Activated CD4-positive, alpha-beta memory T cell treated with anti-CD3 and anti-CD28 coated beads, Interleukin-2, amount 10 ng/mL, durations not matched to agents 7 days and 5 days (primary cell): ENCODE data around the gene LRGUK. TPM values are rescaled to one million over a fixed set of nuclear protein-coding genes. Genes with fewer than 3 reads are reported as not detected.
"Not testable (repeated sequence)": the region's sequence is repeated elsewhere in the genome, so short reads cannot be mapped to it uniquely, and the experiment has no call there.

Experiments used
- CTCF ChIA-PET: fragments of 350-600 bp; sonication (Branson Sonifier 250); formaldehyde crosslinking; loops from one replicate; lab custom pipeline; 2021; ENCODE audit warnings: antibody characterized with exemption, inconsistent platforms; lab: Charles Lee
- POLR2A ChIA-PET: fragments of 350-600 bp; sonication (Branson Sonifier 250); formaldehyde crosslinking; loops from one replicate; lab custom pipeline; 2021; ENCODE audit warnings: antibody characterized with exemption; lab: Charles Lee
- DNase-seq: peaks from one replicate; pipeline ENCODE4 v3.0.0-alpha.2; 2020
- H3K27ac Mint-ChIP-seq: one replicate; pipeline ENCODE4 v1.8.0; 2021; ENCODE audit warnings: mild to moderate bottlenecking, mixed read lengths
- H3K27me3 Mint-ChIP-seq: one replicate; pipeline ENCODE4 v1.8.0; 2021; ENCODE audit warnings: mixed read lengths
- H3K36me3 Mint-ChIP-seq: one replicate; pipeline ENCODE4 v1.8.0; 2021; ENCODE audit warnings: low read depth, mixed read lengths
- H3K4me1 Mint-ChIP-seq: one replicate; pipeline ENCODE4 v1.8.0; 2021; ENCODE audit warnings: mixed read lengths
- H3K4me3 Mint-ChIP-seq: one replicate; pipeline ENCODE4 v1.8.0; 2021; ENCODE audit warnings: mild to moderate bottlenecking, mixed read lengths
- H3K9me3 Mint-ChIP-seq: one replicate; pipeline ENCODE4 v1.8.0; 2021; ENCODE audit warnings: mixed read lengths
- total RNA-seq, 2 experiments: library from RNA; stranded (reverse); gene quantifications; one replicate each; pipeline ENCODE4 v1.2.3, GENCODE V29; 2021

Gene LRGUK
- total RNA-seq, 2 experiments from 2014 or later, result 0.15 TPM; not detected in 1

DNA sequence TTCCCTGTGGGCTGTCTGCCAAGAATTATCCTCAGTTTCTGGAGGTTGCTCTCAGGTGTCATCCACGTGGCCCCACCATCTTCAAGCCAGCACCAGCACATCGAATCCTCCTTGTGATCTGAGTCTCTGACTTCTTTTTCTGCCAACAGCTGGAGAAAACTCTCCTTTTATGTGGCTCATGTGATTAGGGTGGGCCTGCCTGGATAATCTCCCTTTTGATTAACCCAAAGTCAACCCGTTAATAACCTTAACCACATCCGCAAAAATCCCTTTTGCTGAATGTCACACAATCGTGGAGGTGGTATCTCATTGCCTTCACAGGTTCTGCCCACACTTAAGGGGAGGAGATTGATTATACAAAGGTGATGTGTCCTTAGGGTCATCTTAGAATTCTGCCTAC is 73.8 kb downstream of the LRGUK start:
- no peaks in the 10 kb centered on the region for H3K4me1 Mint-ChIP-seq
- no peak overlapping the region for H3K4me3 Mint-ChIP-seq
- no peak overlapping the region for H3K27ac Mint-ChIP-seq
- peaks cover 5% of the 10 kb centered on the region for H3K27me3 Mint-ChIP-seq
- H3K9me3 Mint-ChIP-seq, result no peaks in the 10 kb centered on the region
- POLR2A ChIA-PET, result no interaction called here
- CTCF ChIA-PET, result no interaction called here
- DNase-seq, result no peak
- no peaks in the 10 kb centered on the region for H3K36me3 Mint-ChIP-seq

DNA sequence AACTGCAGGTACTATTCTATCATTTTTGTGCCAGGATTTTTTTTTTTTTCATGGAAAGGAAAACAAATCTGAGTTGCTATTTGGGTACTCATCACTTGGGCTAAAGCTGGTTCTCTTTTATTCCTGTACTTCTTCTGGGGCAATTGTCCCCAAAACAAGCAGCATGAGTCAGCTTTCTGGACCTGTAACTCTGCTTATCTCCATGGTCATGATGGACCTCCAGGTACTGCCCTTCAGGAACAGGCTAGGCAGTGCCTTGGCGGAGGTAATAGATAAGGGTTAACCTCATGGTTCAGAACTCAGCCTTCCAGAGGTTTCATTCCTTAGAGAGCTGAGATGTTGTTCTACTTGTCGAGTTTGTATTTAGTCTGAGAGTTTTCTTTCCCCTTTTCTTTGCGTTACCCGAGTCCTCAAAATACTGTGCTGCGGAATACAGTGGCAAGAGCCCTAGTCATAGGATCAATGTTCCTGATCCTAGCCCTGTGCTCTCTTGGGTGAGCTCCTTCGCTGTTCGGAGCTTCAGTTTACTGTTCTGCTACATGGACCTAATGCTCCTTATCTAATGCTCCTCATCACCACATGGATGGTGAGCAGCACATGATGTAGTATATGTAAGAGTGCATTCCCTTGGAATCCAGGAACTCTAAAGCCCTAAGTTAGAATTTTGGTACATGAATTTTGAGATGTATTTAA is 74.6 kb downstream of the LRGUK start:
- H3K27ac Mint-ChIP-seq, result no peak overlapping the region
- H3K27me3 Mint-ChIP-seq, result peaks cover 5% of the 10 kb centered on the region
- ChIA-PET POLR2A (no interaction called here), CTCF (no interaction called here)
- DNase-seq, result no peak
- H3K4me3 Mint-ChIP-seq, result no peak overlapping the region
- H3K9me3 Mint-ChIP-seq, result no peaks in the 10 kb centered on the region
- no peaks in the 10 kb centered on the region for H3K4me1 Mint-ChIP-seq
- H3K36me3 Mint-ChIP-seq, result no peaks in the 10 kb centered on the region

GRCh38 chr7:134203186-134203889 is 76.2 kb downstream of the LRGUK start:
- H3K27me3 Mint-ChIP-seq, result peaks cover 2% of the 10 kb centered on the region
- no peaks in the 10 kb centered on the region for H3K9me3 Mint-ChIP-seq
- no peak overlapping the region for H3K4me3 Mint-ChIP-seq
- CTCF ChIA-PET, result no interaction called here
- H3K4me1 Mint-ChIP-seq, result no peaks in the 10 kb centered on the region
- H3K27ac Mint-ChIP-seq, result no peak overlapping the region
- no peak for DNase-seq
- POLR2A ChIA-PET, result no interaction called here
- H3K36me3 Mint-ChIP-seq, result no peaks in the 10 kb centered on the region

- H3K9me3 Mint-ChIP-seq, result no peaks in the 10 kb centered on the region
- peaks cover 6% of the 10 kb centered on the region for H3K27me3 Mint-ChIP-seq
- POLR2A ChIA-PET, result no interaction called here
- H3K4me1 Mint-ChIP-seq, result no peaks in the 10 kb centered on the region
- H3K36me3 Mint-ChIP-seq, result no peaks in the 10 kb centered on the region
- H3K27ac Mint-ChIP-seq, result no peak overlapping the region
- H3K4me3 Mint-ChIP-seq, result no peak overlapping the region
- CTCF ChIA-PET, result no interaction called here
- DNase-seq, result no peak
These were observed 82.3 kb downstream of the LRGUK start for GRCh38 chr7:134209322-134210015.

GRCh38 chr7:134210227-134210626 is 83.1 kb downstream of the LRGUK start:
- no peaks in the 10 kb centered on the region for H3K9me3 Mint-ChIP-seq
- H3K27me3 Mint-ChIP-seq, result peaks cover 6% of the 10 kb centered on the region
- POLR2A ChIA-PET, result no interaction called here
- no peak overlapping the region for H3K27ac Mint-ChIP-seq
- no peak for DNase-seq
- no peak overlapping the region for H3K4me3 Mint-ChIP-seq
- CTCF ChIA-PET, result no interaction called here
- H3K36me3 Mint-ChIP-seq, result no peaks in the 10 kb centered on the region
- H3K4me1 Mint-ChIP-seq, result no peaks in the 10 kb centered on the region

DNA sequence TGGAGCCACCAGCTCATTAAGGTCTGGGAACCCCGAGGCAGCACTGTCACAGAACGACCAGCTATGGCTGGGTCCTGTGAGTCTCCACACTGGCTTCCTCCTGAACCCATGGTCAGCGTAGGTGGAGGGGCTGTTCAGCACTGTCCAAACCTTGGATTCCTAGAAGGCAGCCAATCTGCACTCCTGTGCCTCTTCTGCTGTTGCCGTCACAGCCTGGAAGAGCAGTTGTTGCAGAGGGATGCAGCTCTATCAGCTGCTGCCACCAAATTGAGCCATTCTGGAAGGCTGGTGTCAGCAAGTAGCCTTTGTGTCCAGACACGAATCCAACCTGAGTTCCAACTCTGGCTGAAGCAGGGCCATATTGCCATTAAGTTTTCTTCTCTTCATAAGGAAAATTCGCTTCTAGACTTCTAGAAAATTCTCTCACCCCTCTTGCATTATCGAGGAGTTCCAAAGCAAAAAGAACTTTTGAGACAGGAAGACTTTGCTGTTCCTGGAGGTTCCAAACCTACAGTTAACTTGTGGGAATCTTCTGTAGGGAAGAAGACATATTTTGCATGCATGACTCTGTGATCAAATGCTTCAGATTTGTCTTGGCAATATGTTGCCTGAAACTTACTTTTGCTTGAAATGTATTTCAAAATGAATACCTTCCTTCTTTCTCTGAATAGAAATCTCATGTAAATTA is 84.0 kb downstream of the LRGUK start:
- H3K9me3 Mint-ChIP-seq, result no peaks in the 10 kb centered on the region
- peaks cover 11% of the 10 kb centered on the region for H3K27me3 Mint-ChIP-seq
- ChIA-PET POLR2A (no interaction called here), CTCF (no interaction called here)
- DNase-seq, result no peak
- H3K4me1 Mint-ChIP-seq, result no peaks in the 10 kb centered on the region
- no peak overlapping the region for H3K4me3 Mint-ChIP-seq
- H3K36me3 Mint-ChIP-seq, result no peaks in the 10 kb centered on the region
- H3K27ac Mint-ChIP-seq, result no peak overlapping the region

- CTCF ChIA-PET, result no interaction called here
- Mint-ChIP-seq H3K4me1 (no peaks in the 10 kb centered on the region), H3K4me3 (no peak overlapping the region), H3K27ac (no peak overlapping the region), H3K9me3 (no peaks in the 10 kb centered on the region), H3K36me3 (no peaks in the 10 kb centered on the region), H3K27me3 (peaks cover 11% of the 10 kb centered on the region)
- DNase-seq, result no peak
- POLR2A ChIA-PET, result no interaction called here
These were observed 84.7 kb downstream of the LRGUK start for GRCh38 chr7:134211817-134212216.

GRCh38 chr7:134212576-134213546 is 85.7 kb downstream of the LRGUK start:
- Mint-ChIP-seq H3K9me3 (no peaks in the 10 kb centered on the region), H3K4me1 (no peaks in the 10 kb centered on the region), H3K27ac (no peak overlapping the region), H3K36me3 (no peaks in the 10 kb centered on the region), H3K27me3 (peaks cover 11% of the 10 kb centered on the region), H3K4me3 (no peak overlapping the region)
- ChIA-PET POLR2A (no interaction called here), CTCF (no interaction called here)
- DNase-seq, result no peak

DNA sequence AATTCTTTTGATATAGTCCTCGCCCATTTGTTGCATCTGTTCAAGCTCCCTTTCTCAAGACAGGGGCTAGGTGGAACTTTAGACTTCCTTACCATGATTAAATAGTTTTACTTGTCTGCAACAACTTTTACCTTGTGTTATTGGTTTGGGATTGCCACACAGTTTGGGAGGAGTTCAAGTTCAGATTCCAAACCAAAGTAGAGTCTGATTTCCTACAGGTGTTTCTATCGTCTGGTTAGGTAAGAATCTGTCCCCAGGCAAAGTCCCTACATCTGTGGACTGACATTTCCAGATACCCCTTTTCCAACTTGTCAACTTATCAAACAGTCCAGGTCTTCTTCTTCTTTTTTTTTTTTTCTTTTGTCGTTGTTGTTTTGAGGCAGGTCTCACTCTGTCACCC is 93.1 kb downstream of the LRGUK start:
- no peaks in the 10 kb centered on the region for H3K9me3 Mint-ChIP-seq
- CTCF ChIA-PET, result no interaction called here
- H3K27me3 Mint-ChIP-seq, result peaks cover 6% of the 10 kb centered on the region

GRCh38 chr7:134231296-134231695 is 104.2 kb downstream of the LRGUK start:
- H3K36me3 Mint-ChIP-seq, CTCF ChIA-PET, H3K4me1 Mint-ChIP-seq, H3K4me3 Mint-ChIP-seq, H3K9me3 Mint-ChIP-seq, H3K27me3 Mint-ChIP-seq, H3K27ac Mint-ChIP-seq, POLR2A ChIA-PET, DNase-seq: not testable (repeated sequence)

More for the DNA sequence above, 93.1 kb downstream of the LRGUK start:
- no peak overlapping the region for H3K27ac Mint-ChIP-seq
- DNase-seq, result no peak
- POLR2A ChIA-PET, result no interaction called here
- no peaks in the 10 kb centered on the region for H3K4me1 Mint-ChIP-seq
- no peaks in the 10 kb centered on the region for H3K36me3 Mint-ChIP-seq
- H3K4me3 Mint-ChIP-seq, result no peak overlapping the region

DNA sequence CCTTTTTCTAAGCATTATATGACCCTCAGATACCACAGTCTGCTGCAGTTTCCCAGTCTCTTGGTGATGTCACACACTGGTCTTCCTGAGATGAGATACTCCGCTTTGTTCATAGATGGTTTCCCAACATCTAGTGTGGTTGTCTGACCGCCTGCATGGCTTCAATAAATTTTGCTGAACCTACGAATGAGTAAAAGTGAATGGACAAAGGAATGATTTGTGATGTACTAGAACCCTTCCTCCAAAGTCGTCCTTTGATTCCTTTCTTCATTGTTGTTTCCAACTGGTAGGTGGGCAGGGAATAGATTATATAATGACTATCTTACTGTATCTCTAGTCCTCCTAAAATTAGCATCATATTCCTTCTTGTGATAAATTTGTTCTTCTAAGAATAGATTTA is 107.1 kb downstream of the LRGUK start:
- no peak for DNase-seq
- CTCF ChIA-PET, result no interaction called here
- Mint-ChIP-seq H3K27ac (no peak overlapping the region), H3K9me3 (peaks cover 1% of the 10 kb centered on the region), H3K36me3 (no peaks in the 10 kb centered on the region), H3K4me3 (no peak overlapping the region), H3K4me1 (no peaks in the 10 kb centered on the region), H3K27me3 (peaks cover 6% of the 10 kb centered on the region)
- POLR2A ChIA-PET, result no interaction called here

- Mint-ChIP-seq H3K36me3 (no peaks in the 10 kb centered on the region), H3K27me3 (peaks cover 5% of the 10 kb centered on the region), H3K9me3 (no peaks in the 10 kb centered on the region), H3K4me1 (no peaks in the 10 kb centered on the region), H3K27ac (no peak overlapping the region), H3K4me3 (no peak overlapping the region)
- DNase-seq, result no peak
- ChIA-PET CTCF (no interaction called here), POLR2A (no interaction called here)
These were observed 118.1 kb downstream of the LRGUK start for GRCh38 chr7:134245253-134245652.
